GM12878 (cell line): ENCODE results near the gene RGMB. TPM values are rescaled to one million over a fixed set of nuclear protein-coding genes. Genes with fewer than 3 reads are reported as not detected.

Experiments
- ATAC-seq: fragments of 200-7000 bp; cut with Tn5 transposase; 3 replicates; pipeline ENCODE4 v1.9.1; 2020; ENCODE audit warnings: mild to moderate bottlenecking, moderate library complexity
- BruUV-seq: library from RNA; stranded (reverse); fragments of 400-500 nt; replicated peaks from 2 replicates; lab custom pipeline; 2021; lab: Mats Ljungman, UMichigan
- CTCF ChIA-PET: fragments of 300-600 bp; sonication (Branson Sonifier 250); formaldehyde crosslinking; extraction: SDS; loops from one replicate; lab custom pipeline; 2021; ENCODE audit warnings: inconsistent platforms; lab: Yijun Ruan, JAX
- POLR2A ChIA-PET: fragments of 350-600 bp; formaldehyde crosslinking; extraction: SDS; loops from one replicate; lab custom pipeline; 2021; ENCODE audit warnings: inconsistent platforms; lab: Charles Lee
- RAD21 ChIA-PET: fragments of 300-600 bp; sonication (Branson Sonifier 250); formaldehyde crosslinking; loops from one replicate; lab custom pipeline; 2023; ENCODE audit warnings: antibody characterized with exemption; ENCODE audit not compliant: unreplicated experiment; lab: Charles Lee
- SMC1A ChIA-PET: fragments of 300-600 bp; sonication (Branson Sonifier 250); formaldehyde crosslinking; loops from one replicate; lab custom pipeline; 2023; ENCODE audit not compliant: unreplicated experiment, uncharacterized antibody; lab: Charles Lee
- DNase-seq: peaks from one replicate; pipeline ENCODE4 v3.0.0-alpha.2; 2011; ENCODE audit warnings: low read depth, low spot score
- FAIRE-seq: peaks from 3 replicates; lab custom pipeline; 2011; peaks lifted over from hg19 to GRCh38; lab: Jason Lieb, UNC
- H2AFZ ChIP-seq: 2 replicates; pipeline ENCODE4 v1.6.0; 2011; ENCODE audit warnings: low read depth, low read length, control low read depth; ENCODE audit not compliant: control insufficient read depth
- H3K27ac ChIP-seq: 2 replicates; pipeline ENCODE4 v1.5.1; 2011; ENCODE audit warnings: control low read depth; ENCODE audit not compliant: control insufficient read depth, insufficient read depth
- H3K27me3 ChIP-seq, 2 experiments: replicated peaks in 1 of 2; 2 replicates each; pipeline versions ENCODE4 v1.6.0 to v1.6.1; 2011; ENCODE audit warnings: low read length in 1 of 2; ENCODE audit not compliant: control insufficient read depth in 2 of 2, insufficient read depth in 2 of 2
- H3K36me3 ChIP-seq, 2 experiments: 2 replicates each; pipeline ENCODE4 v1.5.1; 2011; ENCODE audit warnings: low read length in 1 of 2; ENCODE audit not compliant: control insufficient read depth in 2 of 2, insufficient read depth in 2 of 2
- H3K4me1 ChIP-seq: 2 replicates; pipeline ENCODE4 v1.6.1; 2011; ENCODE audit warnings: mild to moderate bottlenecking, low read length, moderate library complexity, mixed read lengths; ENCODE audit not compliant: control insufficient read depth, insufficient read depth
- H3K4me2 ChIP-seq: 2 replicates; pipeline ENCODE4 v1.6.0; 2011; ENCODE audit warnings: control low read depth; ENCODE audit not compliant: control insufficient read depth, insufficient read depth
- H3K4me3 ChIP-seq: fragments of 200-600 bp; sonication (generic); 2 replicates; pipeline ENCODE4 v1.5.1; 2016
- H3K79me2 ChIP-seq: 2 replicates; pipeline ENCODE4 v1.6.0; 2011; ENCODE audit warnings: low read length; ENCODE audit not compliant: control insufficient read depth, insufficient read depth
- H3K9ac ChIP-seq: 2 replicates; pipeline ENCODE4 v1.8.0; 2011; ENCODE audit warnings: low read length, control low read depth, mixed read lengths; ENCODE audit not compliant: control insufficient read depth, insufficient read depth
- H3K9me3 ChIP-seq: replicated peaks from 3 replicates; pipeline ENCODE4 v1.5.1; 2011; ENCODE audit warnings: mild to moderate bottlenecking, low read length; ENCODE audit not compliant: control insufficient read depth, insufficient read depth
- H4K20me1 ChIP-seq: 2 replicates; pipeline ENCODE4 v1.6.0; 2011; ENCODE audit not compliant: control insufficient read depth, insufficient read depth
- EZH2 ChIP-seq: IDR thresholded peaks from 2 replicates; pipeline ENCODE4 v1.6.1; 2012; ENCODE audit warnings: low read depth, mild to moderate bottlenecking, control low read depth, inconsistent platforms, low read length, borderline replicate concordance; ENCODE audit not compliant: control insufficient read depth
- SMC3 ChIP-seq: IDR thresholded peaks from 2 replicates; pipeline ENCODE4 v1.6.1; 2011; ENCODE audit warnings: low read length, improper control_type of control experiment, borderline replicate concordance
- WGBS: methylation state at CpG from one replicate; pipeline ENCODE4 v1.1.6; 2016; ENCODE audit warnings: low lambda C conversion rate; ENCODE audit not compliant: insufficient replicate concordance, insufficient coverage; ENCODE audit errors: missing lambda C conversion rate; 5-methylcytosine and 5-hydroxymethylcytosine counted together
- in situ Hi-C: fragments of 300-500 bp; cut with MboI; formaldehyde crosslinking; loops from 9 replicates; pipeline ENCODE4 v1.14.3; 2018; ENCODE audit warnings: mixed read lengths
- intact Hi-C: fragments of 100-400 bp; cut with micrococcal nuclease; formaldehyde crosslinking; loops from one replicate; pipeline ENCODE4 v1.14.2; 2022; ENCODE audit not compliant: unreplicated experiment
- polyA plus RNA-seq, 11 experiments: library from polyadenylated mRNA; depleted of rRNA in 4 of 11; unstranded in 6 of 11; stranded (reverse) in 5 of 11; fragments of >200 nt; fragmentation: Nextera tagmentation in 4 of 11; fragmentation: Illumina TruSeq in 1 of 11; extraction: Ambion mirVana in 4 of 11; extraction: Trizol in 1 of 11; gene quantifications; 1 replicate in 1 of 11; 2 replicates in 10 of 11; pipeline versions ENCODE4 v1.2.1 to v1.2.3, GENCODE V29; 2011 to 2016; ENCODE audit warnings: inconsistent platforms in 2 of 11, missing spikeins in 2 of 11, low read depth in 1 of 11
- total RNA-seq, 4 experiments: library from RNA; depleted of rRNA in 3 of 4; stranded (reverse); fragments of >200 nt in 3 of 4; fragmentation: Illumina TruSeq in 1 of 4; extraction: Trizol in 1 of 4; gene quantifications; 2 replicates each; pipeline versions ENCODE4 v1.2.1 to v1.2.3, GENCODE V29; 2013 to 2021
- TF ChIP-seq, protein P1 (sequence below), 3 experiments: IDR thresholded peaks in 2 of 3; conservative IDR thresholded peaks in 1 of 3; 2 replicates each; pipeline ENCODE4 v1.5.1; 2011; ENCODE audit warnings: low read depth in 3 of 3, low read length in 3 of 3, mild to moderate bottlenecking in 3 of 3, control low read depth in 2 of 3, moderate library complexity in 2 of 3, inconsistent platforms in 1 of 3, mixed read lengths in 1 of 3; ENCODE audit not compliant: control insufficient read depth in 2 of 3, insufficient read depth in 1 of 3; ENCODE audit errors: extremely low read depth in 1 of 3

The RGMB gene
- total and polyA plus RNA-seq, 10 of the 15 experiments (the other 5 are each of a cell fraction or from before 2014, with no cell fraction given), result 1.3 to 15.3 (median 7.4) TPM

DNA sequence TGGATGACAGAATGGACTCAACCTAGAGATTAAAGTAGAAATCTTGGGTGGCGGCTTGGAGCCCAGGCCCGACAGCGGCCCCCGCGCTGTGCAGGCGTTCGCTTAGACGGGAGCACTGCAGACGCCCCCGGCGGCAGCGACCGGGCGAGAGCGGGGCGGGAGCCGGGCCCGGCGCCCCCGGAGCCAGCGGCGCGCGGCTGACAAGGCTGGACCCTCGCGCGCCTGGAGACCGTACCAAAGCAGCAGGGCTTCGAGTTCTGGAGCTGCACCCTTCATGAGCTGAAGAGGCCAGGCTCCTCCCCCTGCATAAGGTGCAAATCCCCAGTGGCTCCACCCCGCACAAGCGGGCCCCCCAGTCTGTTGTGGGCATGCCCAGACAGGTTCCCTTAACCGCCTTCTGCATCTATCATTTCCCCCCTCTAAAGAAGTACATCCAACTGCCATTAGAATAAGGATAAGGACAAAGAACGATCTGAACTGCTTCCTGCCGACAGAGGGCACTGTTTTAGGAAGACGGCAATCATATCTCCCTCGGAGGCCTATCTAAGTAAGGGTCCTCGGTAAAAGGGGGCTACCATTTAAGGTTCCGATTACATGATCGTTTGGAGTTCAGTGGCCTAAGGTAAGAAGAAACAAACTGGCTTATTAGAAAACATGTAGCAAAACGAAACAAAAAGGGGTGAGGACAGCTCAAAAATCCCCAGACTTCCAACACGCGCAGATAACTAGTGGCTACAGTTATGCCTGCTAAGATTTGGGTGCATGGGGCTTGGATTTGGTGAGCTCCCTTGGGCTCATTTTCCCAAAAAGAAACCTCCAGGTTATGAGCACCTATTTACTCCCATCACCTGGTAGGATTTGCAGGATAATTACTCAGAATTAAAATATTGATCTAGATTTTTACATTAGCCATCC lies 66.3 kb downstream of the RGMB start:
- RAD21 ChIA-PET, result interaction anchor here (0.7 to 2.1 kb wide), 3 partner anchors 193 to 894 kb away, joined by 4 to 5 read pairs (median 4); no protein-coding TSS in a partner anchor
- DNase-seq (no peak), FAIRE-seq (no peak)
- Histone ChIP-seq H3K27me3 (no peaks in the 10 kb centered on the region), H3K27ac (no peak overlapping the region), H3K79me2 (no peaks in the 10 kb centered on the region), H3K4me2 (no peak overlapping the region)
- CTCF ChIA-PET, result interaction anchor here (0.9 to 2.9 kb wide), 12 partner anchors 8 to 463 kb away, joined by 3 to 20 read pairs (median 3); no protein-coding TSS in a partner anchor
- SMC1A ChIA-PET, result interaction anchor here (0.7 to 2.2 kb wide), 9 partner anchors 11 to 1464 kb away, joined by 3 to 9 read pairs (median 3); no protein-coding TSS in a partner anchor
- POLR2A ChIA-PET, result no interaction called here
- TF ChIP-seq, protein P1, sequence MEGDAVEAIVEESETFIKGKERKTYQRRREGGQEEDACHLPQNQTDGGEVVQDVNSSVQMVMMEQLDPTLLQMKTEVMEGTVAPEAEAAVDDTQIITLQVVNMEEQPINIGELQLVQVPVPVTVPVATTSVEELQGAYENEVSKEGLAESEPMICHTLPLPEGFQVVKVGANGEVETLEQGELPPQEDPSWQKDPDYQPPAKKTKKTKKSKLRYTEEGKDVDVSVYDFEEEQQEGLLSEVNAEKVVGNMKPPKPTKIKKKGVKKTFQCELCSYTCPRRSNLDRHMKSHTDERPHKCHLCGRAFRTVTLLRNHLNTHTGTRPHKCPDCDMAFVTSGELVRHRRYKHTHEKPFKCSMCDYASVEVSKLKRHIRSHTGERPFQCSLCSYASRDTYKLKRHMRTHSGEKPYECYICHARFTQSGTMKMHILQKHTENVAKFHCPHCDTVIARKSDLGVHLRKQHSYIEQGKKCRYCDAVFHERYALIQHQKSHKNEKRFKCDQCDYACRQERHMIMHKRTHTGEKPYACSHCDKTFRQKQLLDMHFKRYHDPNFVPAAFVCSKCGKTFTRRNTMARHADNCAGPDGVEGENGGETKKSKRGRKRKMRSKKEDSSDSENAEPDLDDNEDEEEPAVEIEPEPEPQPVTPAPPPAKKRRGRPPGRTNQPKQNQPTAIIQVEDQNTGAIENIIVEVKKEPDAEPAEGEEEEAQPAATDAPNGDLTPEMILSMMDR (IDR thresholded peaks at IDR 0.05 in 2 of 3, conservative IDR thresholded peaks at IDR 0.05 in 1 of 3; ENCODE audit: control insufficient read depth in 2 of 3, extremely low read depth in 1 of 3, insufficient read depth in 1 of 3, low read depth in 3 of 3, low read length in 3 of 3), result peak; percentile 11 to 24 (median 14); a peak in 2 of 6 replicates
- TF ChIP-seq EZH2, result no peak
- 0 out of 2 replicates have a peak, but pooled peaks have one; percentile 5 for TF ChIP-seq SMC3
- TF ChIP-seq, all 136 proteins: peak for 2
- Histone ChIP-seq H3K9ac (no peak overlapping the region), H2AFZ (peak overlapping the region; percentile 39), H3K4me1 (no peaks in the 10 kb centered on the region), H3K4me3 (no peak overlapping the region), H3K9me3 (peaks cover 2% of the 10 kb centered on the region; the same call in 1 of the 3 replicates), H4K20me1 (no peaks in the 10 kb centered on the region), H3K36me3 (no peaks in the 10 kb centered on the region)
- peak; percentile 43; the same call in 1 of the 3 replicates for ATAC-seq
- WGBS, result 51% methylated on average over 33 of the region's 42 CpGs
- intact Hi-C loops, result loop anchor here (1.0 kb wide), 1 partner anchor 221 kb away; no protein-coding TSS in a partner anchor
- BruUV-seq, result no TSS peak
- in situ Hi-C loops, result no loop called here
